DMS53 treated with DMSO at 0.1 percent for 48 hours (cell line): Measurements from ENCODE around the gene TSC22D1.
"Not testable (repeated sequence)": the region's sequence is repeated elsewhere in the genome, so short reads cannot be mapped to it uniquely, and the experiment has no call there.

ENCODE experiments used
- DNase-seq: peaks from one replicate; lab custom pipeline; 2025; ENCODE audit not compliant: unreplicated experiment; lab: John Stamatoyannopoulos, UW

TSC22D1 gene

DNA sequence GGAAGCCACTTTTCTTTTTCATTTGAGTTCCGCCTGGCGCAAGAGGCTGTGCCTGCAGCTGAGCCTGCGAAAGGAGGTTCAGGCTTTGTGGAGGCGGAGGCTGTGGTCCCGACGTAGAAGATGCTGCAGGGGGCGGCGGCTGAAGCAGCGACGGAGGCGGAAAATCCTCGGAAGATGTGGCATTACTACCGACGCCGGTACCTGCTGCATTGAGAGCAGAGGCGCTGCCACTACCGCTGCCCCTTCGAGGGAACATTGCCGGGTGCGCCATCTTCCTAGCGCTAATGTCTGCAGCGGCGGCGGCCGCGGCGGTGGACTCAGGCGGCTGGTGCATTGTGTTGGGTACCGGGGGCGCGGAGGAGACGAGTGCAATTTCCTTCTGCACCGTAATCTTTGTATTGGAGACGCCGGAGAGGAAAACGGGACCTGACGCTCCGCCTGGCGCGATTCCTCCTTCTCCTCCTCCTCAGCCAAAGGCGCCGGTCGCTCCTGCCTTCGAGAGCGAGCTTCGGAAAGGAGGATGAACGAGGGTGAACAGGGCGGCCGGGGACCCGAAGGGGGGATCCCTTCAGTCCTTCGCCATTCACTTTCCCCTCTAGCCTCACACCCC lies at the start of gene TSC22D1:
TSC22D1 (minus strand) TSS at position 590 of the 610 bp plus-strand sequence; CDS start at position 334, 256 bp downstream.
- DNase-seq, result no peak

GRCh38 chr13:44622708-44623107 lies 46.6 kb upstream of the TSC22D1 start:
- no peak for DNase-seq

GRCh38 chr13:44622261-44622660 lies 46.1 kb upstream of the TSC22D1 start:
- DNase-seq, result no peak

DNA sequence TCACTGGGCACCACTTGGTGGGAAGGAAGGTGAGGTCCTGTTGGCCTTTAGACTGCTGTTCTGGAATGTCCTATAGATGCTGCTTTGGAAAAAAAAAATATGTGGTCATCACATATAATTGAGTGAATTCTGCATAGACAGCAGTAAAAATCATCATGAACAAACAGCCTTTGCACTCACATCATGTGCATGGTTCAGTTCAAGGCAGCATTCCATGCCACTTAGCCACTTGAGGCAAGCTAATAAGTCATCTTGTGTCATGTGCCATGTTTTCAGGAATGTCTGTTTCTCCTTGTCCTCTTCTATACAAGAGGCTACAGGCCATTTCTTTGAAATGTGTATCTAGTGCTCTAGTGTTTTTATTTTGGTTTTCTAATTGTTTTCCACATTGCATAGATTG lies 43.9 kb upstream of the TSC22D1 start:
- no peak for DNase-seq

DNA sequence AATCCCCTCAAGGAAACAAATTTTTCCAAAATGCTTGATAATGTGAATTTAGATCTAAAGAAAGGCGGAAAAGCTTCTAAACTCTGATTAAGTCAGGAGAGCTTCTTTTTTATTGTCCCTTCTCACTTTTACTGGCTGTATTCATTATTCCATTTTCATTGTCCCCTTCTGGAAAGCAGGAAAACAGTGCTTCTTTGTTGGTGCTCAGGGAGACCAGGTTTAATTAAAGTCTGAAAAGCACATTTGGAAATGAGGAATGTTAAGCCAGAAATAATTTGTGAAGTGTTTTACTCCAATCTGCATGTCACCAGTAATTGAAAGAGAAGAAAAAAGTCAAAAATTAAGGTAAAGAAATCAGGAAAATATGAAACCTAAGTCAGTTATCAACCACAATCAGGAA lies 43.5 kb upstream of the TSC22D1 start:
- no peak for DNase-seq

DNA sequence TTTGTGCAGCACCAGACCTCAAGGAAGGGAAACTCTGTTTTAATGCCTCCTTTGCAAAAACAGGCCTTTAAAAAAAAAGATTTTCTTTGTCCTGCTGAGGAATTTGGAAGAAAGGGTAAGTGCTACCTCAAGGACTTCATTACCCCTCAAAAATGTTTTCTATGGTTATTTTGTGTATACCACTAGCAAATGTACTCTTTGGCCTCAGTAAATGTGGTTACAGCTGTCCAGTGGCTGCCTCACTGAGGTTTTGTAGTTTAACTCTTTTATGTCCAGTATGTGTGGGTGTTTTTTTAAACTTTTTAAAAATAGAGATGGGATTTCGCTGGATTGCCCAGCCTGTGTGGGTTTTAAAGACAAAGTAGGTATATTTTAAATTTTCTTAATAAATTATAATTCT lies 42.2 kb upstream of the TSC22D1 start:
- no peak for DNase-seq

DNA sequence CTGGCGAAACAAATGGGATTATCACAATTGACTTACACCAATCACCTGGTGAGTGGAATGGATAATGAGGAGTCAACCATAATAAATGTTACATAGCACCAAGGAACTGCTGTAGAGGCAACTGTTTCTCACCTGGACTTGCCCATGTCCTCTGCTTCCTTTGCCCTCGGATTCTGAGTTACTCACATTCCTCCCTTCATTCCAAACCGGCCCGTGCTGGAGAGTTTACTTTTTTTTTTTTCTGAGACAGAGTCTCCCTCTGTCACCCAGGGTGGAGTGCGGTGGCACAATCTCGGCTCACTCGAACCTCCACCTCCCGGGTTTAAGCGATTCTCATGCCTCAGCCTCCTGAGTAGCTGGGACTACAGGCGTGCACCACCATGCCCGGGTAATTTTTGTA lies 41.5 kb upstream of the TSC22D1 start:
- DNase-seq, result no peak

GRCh38 chr13:44609137-44609536 lies 33.0 kb upstream of the TSC22D1 start:
- no peak for DNase-seq

- no peak for DNase-seq
These were observed 29.6 kb upstream of the TSC22D1 start for GRCh38 chr13:44605721-44606120.

GRCh38 chr13:44605275-44605674 lies 29.1 kb upstream of the TSC22D1 start:
- DNase-seq, result no peak

DNA sequence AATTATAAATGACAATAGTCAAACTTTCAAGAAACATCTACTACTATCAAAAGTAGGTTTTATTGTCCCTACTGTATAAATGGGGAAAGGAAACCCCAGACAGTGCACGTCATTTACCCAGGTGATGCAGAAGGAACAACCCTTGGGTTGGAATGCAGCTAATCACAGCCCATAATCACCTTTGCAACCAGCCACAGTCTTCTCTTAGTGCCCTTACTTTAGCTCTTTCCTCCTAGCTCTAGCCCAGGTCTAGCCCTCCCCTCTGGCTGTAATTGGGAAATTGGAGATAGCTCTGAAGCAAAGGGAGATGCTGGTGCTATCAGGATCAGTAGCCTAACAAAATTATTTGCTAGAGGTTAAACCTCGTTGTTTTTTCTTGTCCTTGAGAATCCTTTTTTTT lies 25.5 kb upstream of the TSC22D1 start:
- no peak for DNase-seq

GRCh38 chr13:44593861-44594592 lies 17.9 kb upstream of the TSC22D1 start:
- DNase-seq, result not testable (repeated sequence)

- DNase-seq, result no peak
These were observed 16.2 kb upstream of the TSC22D1 start for GRCh38 chr13:44592216-44592847.

DNA sequence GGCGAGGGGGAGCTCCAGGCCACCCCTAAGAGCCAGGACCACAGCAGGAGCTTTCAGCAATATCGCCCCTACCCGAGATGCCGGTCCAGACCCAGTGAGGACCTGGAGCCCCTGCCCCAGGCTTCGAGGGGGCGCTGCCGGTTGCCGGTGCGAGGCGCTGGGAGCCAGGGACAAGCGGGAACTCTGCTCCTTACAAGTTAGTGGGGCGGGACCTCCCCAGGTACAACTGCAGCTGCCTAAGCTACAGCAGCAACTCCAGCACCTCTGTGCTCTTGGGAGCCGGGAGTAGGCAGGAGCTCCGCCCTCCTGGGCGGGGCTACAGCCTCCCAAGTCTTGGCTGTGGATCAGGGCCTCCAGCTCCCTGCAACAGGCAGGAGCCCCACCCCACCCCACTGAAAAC lies 15.2 kb upstream of the TSC22D1 start:
- DNase-seq, result no peak

GRCh38 chr13:44583137-44583536 lies 7.0 kb upstream of the TSC22D1 start:
- DNase-seq, result no peak

- DNase-seq, result peak; percentile 58
These were observed 1.9 kb upstream of the TSC22D1 start for GRCh38 chr13:44578067-44578400.

DNA sequence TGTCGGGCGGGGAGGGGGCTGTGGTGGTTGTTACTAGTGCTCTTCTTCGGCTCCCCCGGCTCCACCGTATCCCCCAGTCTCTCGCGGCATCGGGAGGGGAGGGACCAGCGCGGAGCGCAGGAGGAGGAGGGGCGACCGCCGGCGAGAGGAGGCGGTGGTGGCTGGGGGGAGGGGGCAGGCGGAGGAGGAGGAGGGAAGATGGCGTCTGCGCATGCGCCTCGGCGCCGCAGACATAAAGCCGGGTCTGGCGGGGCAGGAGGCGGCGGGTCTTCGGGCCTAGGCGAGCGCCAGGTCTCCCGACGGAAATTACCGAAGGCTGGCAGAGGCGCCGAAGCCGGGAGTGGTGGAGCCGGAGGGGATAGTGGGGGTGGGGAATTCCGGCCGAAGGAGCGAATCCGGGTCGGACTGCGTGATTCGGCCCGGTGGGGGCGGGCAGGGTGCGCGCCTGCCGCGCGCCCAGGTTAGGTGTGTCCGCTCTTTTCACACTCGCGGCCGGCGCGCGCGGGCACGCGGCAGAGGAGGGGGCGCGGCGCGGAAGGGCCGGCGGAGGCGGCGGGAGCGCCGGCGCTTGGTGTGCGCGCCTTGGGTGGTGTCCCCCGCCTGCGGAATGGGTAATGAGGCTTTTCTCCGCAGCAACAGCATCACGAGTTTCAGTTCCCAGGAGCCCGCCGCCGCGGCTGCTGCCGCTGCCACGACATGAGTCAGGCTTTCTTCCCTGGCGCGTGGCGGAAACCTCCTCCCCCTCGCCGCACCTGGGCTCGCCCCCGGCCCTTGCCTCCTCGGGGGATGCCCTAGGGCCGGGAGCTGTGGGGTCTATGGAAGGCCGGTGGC lies 1.3 kb upstream of the TSC22D1 start:
- DNase-seq, result peak; percentile 82

- peak; percentile 25 for DNase-seq
These were observed 463 bp upstream of the TSC22D1 start for GRCh38 chr13:44576351-44577235.

GRCh38 chr13:44575035-44575434 lies 1.1 kb downstream of the TSC22D1 start:
- no peak for DNase-seq

- DNase-seq, result no peak
These were observed 1.7 kb downstream of the TSC22D1 start for GRCh38 chr13:44574466-44574855.
